Endothelial cell (in vitro differentiated cells): Measurements from ENCODE around the gene TNXB. TPM values are rescaled to one million over a fixed set of nuclear protein-coding genes. Genes with fewer than 3 reads are reported as not detected.
"Not testable (repeated sequence)": the region's sequence is repeated elsewhere in the genome, so short reads cannot be mapped to it uniquely, and the experiment has no call there.

Experiments
- DNase-seq: peaks from one replicate; pipeline ENCODE4 v3.0.0; 2021; ENCODE audit warnings: low spot score
- H3K27ac Mint-ChIP-seq: one replicate; pipeline ENCODE4 v1.8.0; 2021; ENCODE audit warnings: mixed read lengths, inconsistent platforms; ENCODE audit not compliant: unreplicated experiment
- H3K27me3 Mint-ChIP-seq: one replicate; pipeline ENCODE4 v1.8.0; 2021; ENCODE audit warnings: mild to moderate bottlenecking, moderate library complexity, mixed read lengths, inconsistent platforms; ENCODE audit not compliant: unreplicated experiment
- H3K36me3 Mint-ChIP-seq: one replicate; pipeline ENCODE4 v1.8.0; 2021; ENCODE audit warnings: mild to moderate bottlenecking, low read depth, mixed read lengths, inconsistent platforms; ENCODE audit not compliant: unreplicated experiment
- H3K4me1 Mint-ChIP-seq: one replicate; pipeline ENCODE4 v1.8.0; 2021; ENCODE audit warnings: mild to moderate bottlenecking, mixed read lengths, inconsistent platforms; ENCODE audit not compliant: unreplicated experiment
- H3K4me3 Mint-ChIP-seq: one replicate; pipeline ENCODE4 v1.8.0; 2021; ENCODE audit warnings: mild to moderate bottlenecking, mixed read lengths, inconsistent platforms; ENCODE audit not compliant: unreplicated experiment
- H3K9me3 Mint-ChIP-seq: one replicate; pipeline ENCODE4 v1.8.0; 2021; ENCODE audit warnings: mixed read lengths, inconsistent platforms; ENCODE audit not compliant: unreplicated experiment
- total RNA-seq: library from RNA; stranded (reverse); fragmentation: NEBNext Ultra II Directional; extraction: Animal tissue kit (Norgen Biotek cat#: 25700); gene quantifications from one replicate; pipeline ENCODE4 v1.2.1, GENCODE V29; 2021; ENCODE audit not compliant: unreplicated experiment
- TF ChIP-seq, protein P1 (sequence below): fragments of 200-600 bp; sonication (generic); IDR thresholded peaks from one replicate; pipeline ENCODE4 v1.5.0; 2021; ENCODE audit warnings: antibody characterized with exemption; ENCODE audit not compliant: unreplicated experiment

The TNXB gene
- total RNA-seq, 1 donor from 2014 or later: 7.5 TPM

- Mint-ChIP-seq H3K36me3 (peaks cover 7% of the 10 kb centered on the region), H3K27ac (no peak overlapping the region)
Observed at GRCh38 chr6:32146687-32147086, 37.5 kb upstream of the TNXB start.

DNA sequence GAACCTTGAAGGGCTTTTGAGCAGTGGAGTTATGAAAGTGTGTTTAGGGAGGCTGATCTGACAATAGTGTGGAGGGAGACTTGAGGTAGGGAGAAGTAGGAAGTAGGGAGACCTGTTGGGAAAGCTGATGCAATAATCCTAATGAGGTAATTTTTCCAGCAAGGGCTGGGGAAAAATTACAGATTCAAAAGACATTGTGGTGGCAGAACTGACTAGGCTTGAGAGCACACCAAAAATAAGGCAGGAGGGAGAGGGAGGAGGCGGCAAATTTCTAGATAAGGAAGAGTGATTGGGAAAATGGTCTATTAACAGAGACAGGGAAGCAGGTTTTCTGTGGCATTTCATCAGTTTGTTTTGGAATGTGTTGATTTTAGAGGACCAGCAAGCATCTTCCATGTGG, 37.1 kb upstream of the TNXB start:
- Mint-ChIP-seq H3K4me1 (peaks cover 24% of the 10 kb centered on the region), H3K4me3 (no peak overlapping the region), H3K9me3 (no peaks in the 10 kb centered on the region), H3K36me3 (peaks cover 7% of the 10 kb centered on the region), H3K27ac (no peak overlapping the region), H3K27me3 (peaks cover 23% of the 10 kb centered on the region)
- no peak for DNase-seq
- TF ChIP-seq, protein P1, sequence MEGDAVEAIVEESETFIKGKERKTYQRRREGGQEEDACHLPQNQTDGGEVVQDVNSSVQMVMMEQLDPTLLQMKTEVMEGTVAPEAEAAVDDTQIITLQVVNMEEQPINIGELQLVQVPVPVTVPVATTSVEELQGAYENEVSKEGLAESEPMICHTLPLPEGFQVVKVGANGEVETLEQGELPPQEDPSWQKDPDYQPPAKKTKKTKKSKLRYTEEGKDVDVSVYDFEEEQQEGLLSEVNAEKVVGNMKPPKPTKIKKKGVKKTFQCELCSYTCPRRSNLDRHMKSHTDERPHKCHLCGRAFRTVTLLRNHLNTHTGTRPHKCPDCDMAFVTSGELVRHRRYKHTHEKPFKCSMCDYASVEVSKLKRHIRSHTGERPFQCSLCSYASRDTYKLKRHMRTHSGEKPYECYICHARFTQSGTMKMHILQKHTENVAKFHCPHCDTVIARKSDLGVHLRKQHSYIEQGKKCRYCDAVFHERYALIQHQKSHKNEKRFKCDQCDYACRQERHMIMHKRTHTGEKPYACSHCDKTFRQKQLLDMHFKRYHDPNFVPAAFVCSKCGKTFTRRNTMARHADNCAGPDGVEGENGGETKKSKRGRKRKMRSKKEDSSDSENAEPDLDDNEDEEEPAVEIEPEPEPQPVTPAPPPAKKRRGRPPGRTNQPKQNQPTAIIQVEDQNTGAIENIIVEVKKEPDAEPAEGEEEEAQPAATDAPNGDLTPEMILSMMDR: no peak

More at GRCh38 chr6:32146687-32147086, 37.5 kb upstream of the TNXB start:
- Mint-ChIP-seq H3K9me3 (no peaks in the 10 kb centered on the region), H3K27me3 (peaks cover 23% of the 10 kb centered on the region), H3K4me3 (no peak overlapping the region), H3K4me1 (peaks cover 26% of the 10 kb centered on the region)
- no peak for DNase-seq
- TF ChIP-seq, protein P1: no peak

DNA sequence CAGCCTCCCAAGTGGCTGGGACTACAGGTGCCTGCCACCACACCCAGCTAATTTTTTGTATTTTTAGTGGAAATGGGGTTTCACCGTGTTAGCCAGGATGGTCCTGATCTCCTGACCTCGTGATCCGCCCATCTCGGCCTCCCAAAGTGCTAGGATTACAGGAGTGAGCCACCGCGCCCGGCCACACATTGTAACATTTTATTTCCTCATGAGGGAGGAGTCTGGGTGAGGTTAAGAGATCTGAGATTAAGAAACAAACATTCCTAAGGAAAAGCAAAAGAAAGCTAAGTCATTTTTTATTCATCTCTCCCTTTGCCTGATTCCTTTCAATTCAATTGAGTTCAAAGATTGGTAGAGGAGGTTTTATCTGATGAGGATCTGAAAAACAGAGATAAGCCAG, 35.1 kb upstream of the TNXB start:
- not testable (repeated sequence) for H3K4me3 Mint-ChIP-seq, DNase-seq, H3K36me3 Mint-ChIP-seq, H3K27ac Mint-ChIP-seq, H3K9me3 Mint-ChIP-seq
- Mint-ChIP-seq H3K4me1 (peaks cover 13% of the 10 kb centered on the region), H3K27me3 (peaks cover 14% of the 10 kb centered on the region)

GRCh38 chr6:32140420-32141046, 31.4 kb upstream of the TNXB start:
- Mint-ChIP-seq H3K27me3 (peaks cover 3% of the 10 kb centered on the region), H3K27ac (no peak overlapping the region)
- TF ChIP-seq, protein P1: no peak

DNA sequence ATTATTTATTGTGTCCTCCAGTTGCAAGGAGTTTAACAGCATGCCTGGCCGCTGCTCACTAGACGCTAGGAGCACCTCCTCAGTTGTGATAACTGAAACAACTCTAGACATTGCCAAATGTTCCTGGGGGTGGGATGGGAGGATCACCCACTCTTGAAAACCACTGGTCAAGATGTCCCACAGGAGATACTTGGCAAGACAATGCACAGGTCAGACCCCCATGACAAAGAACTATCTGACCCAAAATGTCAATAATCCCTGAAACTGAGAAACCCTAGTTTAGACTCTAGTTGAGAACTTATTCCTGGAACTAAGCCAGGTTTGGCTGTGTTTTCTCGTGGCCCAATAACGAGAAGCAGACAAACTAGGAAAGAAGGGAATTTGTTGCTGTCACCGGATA, 30.5 kb upstream of the TNXB start:
- no peaks in the 10 kb centered on the region for H3K9me3 Mint-ChIP-seq
- no peaks in the 10 kb centered on the region for H3K36me3 Mint-ChIP-seq
- no peak overlapping the region for H3K27ac Mint-ChIP-seq
- H3K27me3 Mint-ChIP-seq: peaks cover 3% of the 10 kb centered on the region
- DNase-seq: no peak
- H3K4me3 Mint-ChIP-seq: no peak overlapping the region
- H3K4me1 Mint-ChIP-seq: no peaks in the 10 kb centered on the region
- TF ChIP-seq, protein P1: no peak

More at GRCh38 chr6:32140420-32141046, 31.4 kb upstream of the TNXB start:
- no peaks in the 10 kb centered on the region for H3K9me3 Mint-ChIP-seq
- H3K4me1 Mint-ChIP-seq: no peaks in the 10 kb centered on the region
- DNase-seq: no peak
- H3K36me3 Mint-ChIP-seq: no peaks in the 10 kb centered on the region
- H3K4me3 Mint-ChIP-seq: no peak overlapping the region
